Measurements from ENCODE around the gene RHOH. TPM values are rescaled to one million over a fixed set of nuclear protein-coding genes. Genes with fewer than 3 reads are reported as not detected.

RHOH gene
- total and polyA plus RNA-seq, 9 of the 15 experiments (the other 6 are each of a cell fraction or from before 2014, with no cell fraction given), result 14.3 to 37.7 (median 23.2) TPM

DNA sequence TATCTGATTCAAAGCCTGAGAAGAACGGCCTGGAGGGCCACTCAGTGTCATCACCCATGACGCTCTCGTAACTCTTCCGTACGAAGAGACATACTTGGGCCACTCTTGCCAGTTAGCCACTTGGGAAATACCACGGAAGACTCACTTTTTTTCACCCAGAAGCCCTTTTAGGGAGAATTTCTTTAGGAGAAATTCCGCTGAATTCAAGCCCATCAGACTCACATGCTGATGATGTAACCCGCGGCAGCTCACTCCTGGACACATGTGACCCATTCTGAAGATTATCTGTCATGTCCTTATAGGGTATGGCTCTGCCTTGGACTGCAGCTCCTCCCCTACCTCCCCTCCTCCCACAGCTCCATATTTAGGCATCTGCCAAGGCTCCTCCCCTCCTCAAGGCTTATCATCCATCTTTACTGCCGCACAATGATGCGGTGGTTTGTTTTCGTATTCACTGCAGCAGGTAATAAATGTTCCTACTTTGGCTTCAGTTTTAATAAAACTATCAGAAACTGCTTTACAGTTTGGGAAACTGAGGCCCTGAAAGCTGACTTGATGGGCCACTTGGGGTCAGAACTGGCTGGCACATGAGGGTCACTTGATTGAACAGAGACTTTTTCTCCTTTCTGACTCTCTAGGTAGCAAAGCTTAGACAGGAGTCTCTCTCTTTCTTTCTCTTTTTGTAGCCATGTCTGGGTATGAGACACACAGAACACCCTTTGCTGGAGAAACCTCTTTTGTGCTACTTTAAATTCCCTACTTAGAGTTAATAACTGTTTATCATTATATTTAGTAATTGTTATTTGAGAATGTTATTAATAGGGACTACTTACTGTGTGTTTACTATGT lies 42.1 kb downstream of the RHOH start (continued):
- TF ChIP-seq, protein P1, sequence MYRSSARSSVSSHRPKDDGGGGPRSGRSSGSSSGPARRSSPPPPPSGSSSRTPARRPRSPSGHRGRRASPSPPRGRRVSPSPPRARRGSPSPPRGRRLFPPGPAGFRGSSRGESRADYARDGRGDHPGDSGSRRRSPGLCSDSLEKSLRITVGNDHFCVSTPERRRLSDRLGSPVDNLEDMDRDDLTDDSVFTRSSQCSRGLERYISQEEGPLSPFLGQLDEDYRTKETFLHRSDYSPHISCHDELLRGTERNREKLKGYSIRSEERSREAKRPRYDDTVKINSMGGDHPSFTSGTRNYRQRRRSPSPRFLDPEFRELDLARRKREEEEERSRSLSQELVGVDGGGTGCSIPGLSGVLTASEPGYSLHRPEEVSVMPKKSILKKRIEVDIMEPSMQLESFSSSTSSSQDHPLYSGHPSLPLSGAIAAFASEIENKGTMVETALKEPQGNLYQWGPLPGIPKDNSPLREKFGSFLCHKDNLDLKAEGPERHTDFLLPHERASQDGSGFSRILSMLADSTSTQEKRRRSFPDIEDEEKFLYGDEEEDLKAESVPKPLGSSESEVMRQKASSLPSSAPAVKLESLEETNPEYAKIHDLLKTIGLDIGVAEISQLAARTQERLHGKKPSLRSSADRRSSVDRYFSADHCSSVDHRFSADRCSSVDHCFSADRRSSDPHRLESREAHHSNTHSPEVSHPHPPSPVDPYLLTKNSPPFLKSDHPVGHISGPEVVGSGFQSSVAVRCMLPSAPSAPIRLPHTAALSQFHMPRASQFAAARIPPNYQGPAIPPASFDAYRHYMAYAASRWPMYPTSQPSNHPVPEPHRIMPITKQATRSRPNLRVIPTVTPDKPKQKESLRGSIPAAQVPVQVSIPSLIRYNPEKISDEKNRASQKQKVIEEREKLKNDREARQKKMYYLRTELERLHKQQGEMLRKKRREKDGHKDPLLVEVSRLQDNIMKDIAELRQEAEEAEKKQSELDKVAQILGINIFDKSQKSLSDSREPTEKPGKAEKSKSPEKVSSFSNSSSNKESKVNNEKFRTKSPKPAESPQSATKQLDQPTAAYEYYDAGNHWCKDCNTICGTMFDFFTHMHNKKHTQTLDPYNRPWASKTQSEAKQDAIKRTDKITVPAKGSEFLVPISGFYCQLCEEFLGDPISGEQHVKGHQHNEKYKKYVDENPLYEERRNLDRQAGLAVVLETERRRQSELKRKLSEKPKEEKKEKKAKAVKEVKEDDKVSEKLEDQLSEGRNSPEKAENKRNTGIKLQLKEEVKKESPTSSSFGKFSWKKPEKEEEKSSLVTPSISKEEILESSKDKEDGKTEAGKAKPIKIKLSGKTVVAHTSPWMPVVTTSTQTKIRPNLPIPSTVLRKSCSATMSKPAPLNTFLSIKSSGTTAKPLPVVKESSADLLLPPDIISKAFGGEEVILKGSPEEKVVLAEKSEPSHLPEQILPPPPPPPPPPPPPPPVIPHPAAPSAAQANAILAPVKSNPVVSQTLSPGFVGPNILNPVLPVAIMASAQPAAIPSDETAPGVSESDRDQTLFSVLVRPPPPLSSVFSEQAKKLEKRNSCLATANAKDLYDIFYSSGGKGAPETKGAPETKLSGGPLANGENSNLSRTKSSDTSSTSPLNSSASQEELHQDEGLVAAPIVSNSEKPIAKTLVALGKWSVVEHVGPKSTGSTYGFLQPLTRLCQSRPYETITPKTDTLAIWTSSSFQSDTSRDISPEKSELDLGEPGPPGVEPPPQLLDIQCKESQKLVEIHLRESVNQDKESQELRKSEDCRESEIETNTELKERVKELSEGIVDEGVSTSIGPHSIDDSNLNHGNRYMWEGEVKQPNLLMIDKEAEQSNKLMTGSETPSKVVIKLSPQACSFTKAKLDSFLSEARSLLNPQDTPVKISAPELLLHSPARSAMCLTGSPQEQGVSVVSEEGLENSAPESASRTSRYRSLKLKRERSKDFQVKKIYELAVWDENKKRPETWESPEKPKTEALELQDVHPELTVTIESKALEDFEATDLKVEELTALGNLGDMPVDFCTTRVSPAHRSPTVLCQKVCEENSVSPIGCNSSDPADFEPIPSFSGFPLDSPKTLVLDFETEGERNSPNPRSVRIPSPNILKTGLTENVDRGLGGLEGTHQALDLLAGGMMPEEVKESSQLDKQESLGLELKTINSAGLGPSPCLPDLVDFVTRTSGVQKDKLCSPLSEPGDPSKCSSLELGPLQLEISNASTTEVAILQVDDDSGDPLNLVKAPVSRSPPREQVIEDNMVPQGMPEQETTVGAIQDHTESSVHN (IDR thresholded peaks at IDR 0.05; ENCODE audit: borderline replicate concordance in 1 of 2, low read depth in 1 of 2), result peak in 1 of 2 experiments; percentile 89; a peak in 2 of 4 replicates
- no peak for TF ChIP-seq FOXA3 (CRISPR knock-in tag; conservative IDR thresholded peaks at IDR 0.05 in 1 of 2, IDR thresholded peaks at IDR 0.05 in 1 of 2)
- peak; percentile 65 for TF ChIP-seq SMAD1 (IDR thresholded peaks at IDR 0.05; ENCODE audit: low read depth, low read length, partially characterized antibody)
- peak; percentile 6; the same call in 1 of the 2 replicates for TF ChIP-seq CBFA2T3 (IDR thresholded peaks at IDR 0.05)
- TF ChIP-seq GATA2 (CRISPR knock-in tag; IDR thresholded peaks at IDR 0.05), result peak; percentile 90
- TF ChIP-seq ZSCAN32 (CRISPR knock-in tag; IDR thresholded peaks at IDR 0.05), result peak; percentile 7; the same call in 1 of the 2 replicates
- peak; percentile 68 for TF ChIP-seq FOSL1 (tag; conservative IDR thresholded peaks at IDR 0.05)
- peak; percentile 75; the same call in 1 of the 2 replicates for TF ChIP-seq CREB1 (IDR thresholded peaks at IDR 0.05)
- TF ChIP-seq CREB1 (CRISPR knock-in tag; IDR thresholded peaks at IDR 0.05), result peak; percentile 53; the same call in 1 of the 2 replicates
- peak; percentile 51; the same call in 1 of the 2 replicates for TF ChIP-seq ELF4 (CRISPR knock-in tag; IDR thresholded peaks at IDR 0.05)
- no peak for TF ChIP-seq FOXA1 (IDR thresholded peaks at IDR 0.05; ENCODE audit: borderline replicate concordance)
- peak; percentile 90 for TF ChIP-seq FOXJ2 (tag; IDR thresholded peaks at IDR 0.05)
- peak; percentile 91 for TF ChIP-seq JUND (IDR thresholded peaks at IDR 0.05; ENCODE audit: borderline replicate concordance, low read depth, low read length)
- peak; percentile 81; the same call in 2 of the 3 replicates for TF ChIP-seq JUND (tag; IDR thresholded peaks at IDR 0.05; ENCODE audit: borderline replicate concordance, low read depth, low read length)
- no peak for TF ChIP-seq ARID2 (IDR thresholded peaks at IDR 0.05)
- no peak for TF ChIP-seq NCOA4 (IDR thresholded peaks at IDR 0.05; ENCODE audit: partially characterized antibody)
- TF ChIP-seq, protein P2, sequence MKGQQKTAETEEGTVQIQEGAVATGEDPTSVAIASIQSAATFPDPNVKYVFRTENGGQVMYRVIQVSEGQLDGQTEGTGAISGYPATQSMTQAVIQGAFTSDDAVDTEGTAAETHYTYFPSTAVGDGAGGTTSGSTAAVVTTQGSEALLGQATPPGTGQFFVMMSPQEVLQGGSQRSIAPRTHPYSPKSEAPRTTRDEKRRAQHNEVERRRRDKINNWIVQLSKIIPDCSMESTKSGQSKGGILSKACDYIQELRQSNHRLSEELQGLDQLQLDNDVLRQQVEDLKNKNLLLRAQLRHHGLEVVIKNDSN (CRISPR knock-in tag; IDR thresholded peaks at IDR 0.05), result peak; percentile 93
- peak; percentile 36; the same call in 1 of the 2 replicates for TF ChIP-seq MAFF (IDR thresholded peaks at IDR 0.05; ENCODE audit: low read length)
- peak; percentile 74; the same call in 1 of the 2 replicates for TF ChIP-seq PML (IDR thresholded peaks at IDR 0.05; ENCODE audit: low read length)
- 0 out of 2 replicates have a peak, but pooled peaks have one; percentile 65 for TF ChIP-seq MTA1 (IDR thresholded peaks at IDR 0.05; ENCODE audit: borderline replicate concordance)

Data from K562 (cell line).